ENCODE measurements around the gene ZNF518B. TPM values are rescaled to one million over a fixed set of nuclear protein-coding genes. Genes with fewer than 3 reads are reported as not detected.

Gene ZNF518B
- 15.5 TPM for polyA plus RNA-seq (2013, experiment 1 of 2)
- polyA plus RNA-seq (2013, experiment 2 of 2), result 19.1 TPM

DNA sequence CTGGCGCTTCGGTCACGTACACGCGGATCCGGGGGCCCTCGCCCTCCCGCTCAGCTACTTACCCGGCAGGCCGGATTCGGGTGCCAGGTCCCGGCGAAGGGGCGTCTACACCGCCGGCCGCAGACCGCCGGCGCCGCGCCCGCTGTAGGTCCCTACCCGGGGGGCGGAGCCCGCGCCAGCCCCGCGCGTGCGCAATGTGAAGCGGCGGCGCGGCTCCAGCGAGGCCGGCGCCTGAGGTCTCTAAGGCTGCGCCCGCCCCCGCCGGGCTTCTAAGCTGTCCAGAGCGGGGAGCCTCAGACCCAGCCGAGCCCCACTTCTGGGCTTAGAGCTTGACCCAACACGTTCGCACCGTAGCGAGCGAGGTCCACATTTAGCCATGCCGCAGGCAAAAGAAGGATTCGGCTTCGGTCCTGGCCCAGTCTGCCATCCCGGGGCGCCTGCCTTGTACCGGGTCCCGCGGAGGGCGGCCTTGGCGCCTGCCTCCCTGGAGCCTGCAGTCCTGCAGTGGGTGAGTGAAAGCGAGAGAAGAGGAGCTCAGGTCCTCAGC is at the start of gene ZNF518B:
Gene ZNF518B (minus strand): TSS at position 172 of the 547 bp plus-strand sequence. CDS start 11,098 bp downstream, outside the sequence.
- Histone ChIP-seq H3K9me3 (ENCODE audit: insufficient read depth, low read depth, low read length) (no peaks in the 10 kb centered on the region), H3K36me3 (ENCODE audit: insufficient read depth, low read length) (peaks cover 26% of the 10 kb centered on the region), H3K9ac (ENCODE audit: low read depth, low read length) (peak within 1 kb of the TSS; percentile 89), H3K4me3 (ENCODE audit: low read length) (peak within 1 kb of the TSS; percentile 75), H3K27me3 (ENCODE audit: insufficient read depth, low read length) (peaks cover 71% of the 10 kb centered on the region), H3K4me1 (ENCODE audit: insufficient read depth, low read length) (peaks cover 18% of the 10 kb centered on the region), H3K27ac (ENCODE audit: low read depth, low read length) (peak within 1 kb of the TSS; percentile 61)
- WGBS, result 1% methylated on average over 60 of the region's 60 CpGs

GRCh38 chr4:10506077-10506476 is 48.9 kb upstream of the ZNF518B start:
- 97% methylated on average over 4 of the region's 4 CpGs for WGBS

DNA sequence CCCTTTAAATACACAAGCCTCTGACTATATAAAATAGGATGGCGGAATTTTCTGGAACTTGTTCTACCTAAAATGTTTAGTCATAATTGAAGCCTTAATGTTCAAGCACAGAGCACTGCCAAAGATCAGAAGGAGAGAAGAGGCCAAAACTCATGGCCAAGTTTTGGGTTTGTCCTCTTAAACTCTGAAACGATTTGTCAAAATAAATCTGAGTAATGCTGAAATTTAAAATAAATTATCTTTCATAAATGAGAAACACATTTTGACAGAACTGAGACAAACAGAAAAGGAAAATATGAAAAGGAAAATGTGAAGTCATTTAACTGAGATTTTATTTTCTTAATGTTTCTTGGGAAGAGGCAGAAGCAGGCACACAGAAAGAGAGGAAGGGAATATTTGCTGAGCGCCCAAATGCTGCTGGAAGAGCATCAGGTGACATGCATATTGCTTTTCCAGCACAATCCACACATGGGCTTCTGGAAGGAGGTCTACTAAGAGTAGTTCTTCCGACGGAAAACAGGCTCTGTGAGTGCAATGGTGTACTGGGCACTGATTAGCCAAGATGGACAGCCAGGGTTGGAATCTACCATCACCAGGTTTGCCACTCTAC is 47.4 kb upstream of the ZNF518B start:
- 79% methylated on average over 3 of the region's 5 CpGs for WGBS
- peaks cover 8% of the 10 kb centered on the region; the same call in 1 of the 2 replicates for H3K4me1 ChIP-seq (ENCODE audit: insufficient read depth, low read length)
- no peak overlapping the region for H3K9ac ChIP-seq (ENCODE audit: low read depth, low read length)
- no peaks in the 10 kb centered on the region for H3K27me3 ChIP-seq (ENCODE audit: insufficient read depth, low read length)
- H3K9me3 ChIP-seq (ENCODE audit: insufficient read depth, low read depth, low read length), result no peaks in the 10 kb centered on the region
- H3K4me3 ChIP-seq (ENCODE audit: low read length), result no peak overlapping the region
- H3K36me3 ChIP-seq (ENCODE audit: insufficient read depth, low read length), result no peaks in the 10 kb centered on the region
- H3K27ac ChIP-seq (ENCODE audit: low read depth, low read length), result no peak overlapping the region

More at GRCh38 chr4:10506077-10506476, 48.9 kb upstream of the ZNF518B start:
- no peaks in the 10 kb centered on the region for H3K36me3 ChIP-seq (ENCODE audit: insufficient read depth, low read length)
- no peak overlapping the region for H3K27ac ChIP-seq (ENCODE audit: low read depth, low read length)
- no peak overlapping the region for H3K4me3 ChIP-seq (ENCODE audit: low read length)
- no peaks in the 10 kb centered on the region for H3K9me3 ChIP-seq (ENCODE audit: insufficient read depth, low read depth, low read length)
- H3K4me1 ChIP-seq (ENCODE audit: insufficient read depth, low read length), result peaks cover 1% of the 10 kb centered on the region; the same call in 1 of the 2 replicates
- H3K27me3 ChIP-seq (ENCODE audit: insufficient read depth, low read length), result no peaks in the 10 kb centered on the region
- H3K9ac ChIP-seq (ENCODE audit: low read depth, low read length), result no peak overlapping the region

DNA sequence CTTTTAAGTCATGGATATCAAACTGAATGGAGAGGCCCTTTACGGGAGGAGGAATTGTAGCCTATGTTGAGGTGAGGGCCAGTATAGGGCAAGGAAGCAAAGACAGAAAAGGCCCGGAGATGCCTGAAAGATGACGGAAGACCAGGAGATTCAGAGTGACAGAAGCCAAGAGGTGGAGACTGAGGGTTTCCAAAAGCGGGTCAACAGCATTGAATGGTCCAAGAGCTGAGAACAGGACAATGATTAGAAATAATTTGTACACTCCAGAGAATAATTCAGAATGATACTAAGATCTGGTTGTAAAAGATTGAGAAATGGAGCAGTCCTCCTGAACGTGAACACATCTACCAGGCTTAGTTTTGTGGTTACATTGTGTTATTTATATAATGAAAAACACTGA is 45.5 kb upstream of the ZNF518B start:
- Histone ChIP-seq H3K27me3 (ENCODE audit: insufficient read depth, low read length) (no peaks in the 10 kb centered on the region), H3K27ac (ENCODE audit: low read depth, low read length) (no peak overlapping the region), H3K9me3 (ENCODE audit: insufficient read depth, low read depth, low read length) (no peaks in the 10 kb centered on the region), H3K4me1 (ENCODE audit: insufficient read depth, low read length) (peaks cover 20% of the 10 kb centered on the region; the same call in 1 of the 2 replicates), H3K4me3 (ENCODE audit: low read length) (no peak overlapping the region), H3K9ac (ENCODE audit: low read depth, low read length) (no peak overlapping the region), H3K36me3 (ENCODE audit: insufficient read depth, low read length) (no peaks in the 10 kb centered on the region)
- WGBS, result 94% methylated on average over 5 of the region's 5 CpGs

- no peak overlapping the region for H3K27ac ChIP-seq (ENCODE audit: low read depth, low read length)
- 85% methylated on average over 6 of the region's 6 CpGs for WGBS
- no peak overlapping the region for H3K9ac ChIP-seq (ENCODE audit: low read depth, low read length)
- no peaks in the 10 kb centered on the region for H3K27me3 ChIP-seq (ENCODE audit: insufficient read depth, low read length)
- H3K36me3 ChIP-seq (ENCODE audit: insufficient read depth, low read length), result no peaks in the 10 kb centered on the region
- H3K9me3 ChIP-seq (ENCODE audit: insufficient read depth, low read depth, low read length), result no peaks in the 10 kb centered on the region
- no peak overlapping the region for H3K4me3 ChIP-seq (ENCODE audit: low read length)
- H3K4me1 ChIP-seq (ENCODE audit: insufficient read depth, low read length), result peaks cover 37% of the 10 kb centered on the region
These were observed 43.5 kb upstream of the ZNF518B start for GRCh38 chr4:10500776-10501175.

DNA sequence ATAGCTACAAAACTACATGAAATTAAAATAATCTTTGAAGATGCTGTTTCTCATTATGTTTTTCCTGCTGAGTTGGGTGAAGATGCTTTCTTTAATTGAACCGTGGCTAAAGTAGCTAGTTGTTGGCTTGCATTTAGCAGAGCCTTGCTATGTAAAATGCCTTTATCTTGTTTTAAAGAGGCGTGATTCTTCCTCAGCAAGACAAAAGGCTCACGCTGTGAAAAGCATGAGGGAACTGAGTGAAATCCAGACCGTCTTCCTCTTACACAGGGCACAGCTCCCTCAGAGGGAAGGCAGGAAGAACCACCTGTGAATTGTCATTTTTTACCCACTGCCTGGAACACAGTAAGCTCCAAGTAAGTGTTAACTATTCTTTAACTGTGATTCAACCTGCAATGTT is 39.0 kb upstream of the ZNF518B start:
- Histone ChIP-seq H3K9ac (ENCODE audit: low read depth, low read length) (no peak overlapping the region; the same call in 1 of the 2 replicates), H3K36me3 (ENCODE audit: insufficient read depth, low read length) (no peaks in the 10 kb centered on the region), H3K9me3 (ENCODE audit: insufficient read depth, low read depth, low read length) (no peaks in the 10 kb centered on the region), H3K4me1 (ENCODE audit: insufficient read depth, low read length) (peaks cover 48% of the 10 kb centered on the region), H3K27ac (ENCODE audit: low read depth, low read length) (peak overlapping the region; percentile 74), H3K27me3 (ENCODE audit: insufficient read depth, low read length) (peaks cover 2% of the 10 kb centered on the region; the same call in 1 of the 2 replicates), H3K4me3 (ENCODE audit: low read length) (peak overlapping the region; percentile 18)
- 1% methylated on average over 4 of the region's 4 CpGs for WGBS

GRCh38 chr4:10495651-10496050 is 38.4 kb upstream of the ZNF518B start:
- H3K9ac ChIP-seq (ENCODE audit: low read depth, low read length), result no peak overlapping the region
- H3K36me3 ChIP-seq (ENCODE audit: insufficient read depth, low read length), result no peaks in the 10 kb centered on the region
- H3K27me3 ChIP-seq (ENCODE audit: insufficient read depth, low read length), result peaks cover 2% of the 10 kb centered on the region; the same call in 1 of the 2 replicates
- no peak overlapping the region for H3K4me3 ChIP-seq (ENCODE audit: low read length)
- no peaks in the 10 kb centered on the region for H3K9me3 ChIP-seq (ENCODE audit: insufficient read depth, low read depth, low read length)
- peak overlapping the region; percentile 74 for H3K27ac ChIP-seq (ENCODE audit: low read depth, low read length)
- H3K4me1 ChIP-seq (ENCODE audit: insufficient read depth, low read length), result peaks cover 43% of the 10 kb centered on the region
- WGBS, result 41% methylated on average over 8 of the region's 8 CpGs

DNA sequence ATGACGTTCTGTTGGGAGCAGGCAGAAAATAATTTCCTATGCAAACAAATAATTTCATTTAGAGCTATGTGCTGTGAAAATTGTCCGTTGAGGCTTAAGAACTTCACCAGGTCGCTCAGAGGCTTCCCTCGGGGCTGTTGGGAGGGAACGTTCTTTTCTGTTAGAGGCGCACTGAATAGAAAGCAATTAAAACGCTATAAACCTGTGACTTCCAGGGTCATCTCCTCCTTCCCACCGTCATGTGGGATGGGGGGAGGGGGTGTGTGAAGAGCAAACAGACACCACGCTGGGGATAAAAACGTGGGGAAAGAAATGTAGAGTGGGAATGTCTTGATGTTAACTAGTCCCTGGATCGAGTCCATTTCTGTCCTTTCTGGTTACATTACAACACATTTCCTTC is 35.2 kb upstream of the ZNF518B start:
- WGBS, result 76% methylated on average over 9 of the region's 11 CpGs
- no peak overlapping the region for H3K9ac ChIP-seq (ENCODE audit: low read depth, low read length)
- no peaks in the 10 kb centered on the region for H3K9me3 ChIP-seq (ENCODE audit: insufficient read depth, low read depth, low read length)
- H3K36me3 ChIP-seq (ENCODE audit: insufficient read depth, low read length), result no peaks in the 10 kb centered on the region
- no peak overlapping the region for H3K4me3 ChIP-seq (ENCODE audit: low read length)
- H3K27ac ChIP-seq (ENCODE audit: low read depth, low read length), result no peak overlapping the region
- peaks cover 2% of the 10 kb centered on the region; the same call in 1 of the 2 replicates for H3K27me3 ChIP-seq (ENCODE audit: insufficient read depth, low read length)
- peaks cover 27% of the 10 kb centered on the region for H3K4me1 ChIP-seq (ENCODE audit: insufficient read depth, low read length)

DNA sequence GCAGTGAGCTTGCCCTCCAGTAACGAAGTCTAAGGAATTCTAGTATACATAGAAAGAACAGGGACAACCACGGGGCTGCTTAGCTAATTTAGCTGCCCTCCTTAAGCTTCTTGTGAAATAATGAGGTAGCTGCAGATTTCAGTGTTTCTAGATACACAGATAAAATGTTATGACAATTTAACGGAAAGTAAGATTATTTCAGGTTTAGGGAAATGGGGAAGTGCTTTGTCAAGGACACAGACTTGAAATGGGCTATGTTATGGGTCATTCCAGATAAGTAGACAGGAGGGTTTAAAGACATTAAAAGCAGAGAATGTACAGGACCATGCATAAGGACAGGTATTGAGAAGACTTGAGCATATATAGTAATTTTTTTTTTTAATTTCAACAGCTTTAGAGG is 34.2 kb upstream of the ZNF518B start:
- peaks cover 16% of the 10 kb centered on the region for H3K4me1 ChIP-seq (ENCODE audit: insufficient read depth, low read length)
- H3K9ac ChIP-seq (ENCODE audit: low read depth, low read length), result no peak overlapping the region
- H3K27me3 ChIP-seq (ENCODE audit: insufficient read depth, low read length), result peaks cover 2% of the 10 kb centered on the region; the same call in 1 of the 2 replicates
- no peaks in the 10 kb centered on the region for H3K36me3 ChIP-seq (ENCODE audit: insufficient read depth, low read length)
- H3K9me3 ChIP-seq (ENCODE audit: insufficient read depth, low read depth, low read length), result no peaks in the 10 kb centered on the region
- WGBS, result 91% methylated on average over 3 of the region's 3 CpGs
- H3K27ac ChIP-seq (ENCODE audit: low read depth, low read length), result no peak overlapping the region
- H3K4me3 ChIP-seq (ENCODE audit: low read length), result no peak overlapping the region

GRCh38 chr4:10490996-10491395 is 33.8 kb upstream of the ZNF518B start:
- 93% methylated on average over 5 of the region's 5 CpGs for WGBS
- peaks cover 13% of the 10 kb centered on the region for H3K4me1 ChIP-seq (ENCODE audit: insufficient read depth, low read length)

GRCh38 chr4:10482913-10483312 is 25.7 kb upstream of the ZNF518B start:
- WGBS, result 78% methylated on average over 5 of the region's 5 CpGs
- no peak overlapping the region for H3K4me3 ChIP-seq (ENCODE audit: low read length)
- no peak overlapping the region for H3K27ac ChIP-seq (ENCODE audit: low read depth, low read length)
- peaks cover 3% of the 10 kb centered on the region; the same call in 1 of the 2 replicates for H3K4me1 ChIP-seq (ENCODE audit: insufficient read depth, low read length)
- no peak overlapping the region for H3K9ac ChIP-seq (ENCODE audit: low read depth, low read length)
- H3K36me3 ChIP-seq (ENCODE audit: insufficient read depth, low read length), result no peaks in the 10 kb centered on the region
- no peaks in the 10 kb centered on the region for H3K9me3 ChIP-seq (ENCODE audit: insufficient read depth, low read depth, low read length)
- no peaks in the 10 kb centered on the region for H3K27me3 ChIP-seq (ENCODE audit: insufficient read depth, low read length)

More at GRCh38 chr4:10490996-10491395, 33.8 kb upstream of the ZNF518B start:
- Histone ChIP-seq H3K36me3 (ENCODE audit: insufficient read depth, low read length) (no peaks in the 10 kb centered on the region), H3K27ac (ENCODE audit: low read depth, low read length) (no peak overlapping the region), H3K4me3 (ENCODE audit: low read length) (no peak overlapping the region), H3K27me3 (ENCODE audit: insufficient read depth, low read length) (peaks cover 2% of the 10 kb centered on the region; the same call in 1 of the 2 replicates), H3K9me3 (ENCODE audit: insufficient read depth, low read depth, low read length) (no peaks in the 10 kb centered on the region), H3K9ac (ENCODE audit: low read depth, low read length) (no peak overlapping the region)

Measured in HUES64 (cell line).